Mammary epithelial cell (primary cell): ENCODE results near the gene ANO3.

Experiments used
- CTCF ChIP-seq, 2 donors: IDR thresholded peaks in 1 of 2; conservative IDR thresholded peaks in 1 of 2; 2 replicates each; pipeline ENCODE4 v1.5.1; 2011 to 2012; ENCODE audit warnings: inconsistent platforms in 2 of 2, low read length in 2 of 2, mild to moderate bottlenecking in 2 of 2, control low read depth in 1 of 2, low read depth in 1 of 2; ENCODE audit not compliant: insufficient read depth in 1 of 2; ENCODE audit errors: extremely low read depth in 1 of 2
- EZH2 ChIP-seq: IDR thresholded peaks from 2 replicates; pipeline ENCODE4 v1.6.1; 2012; ENCODE audit warnings: low read length, inconsistent platforms, borderline replicate concordance

- TF ChIP-seq EZH2 (no peak), CTCF (conservative IDR thresholded peaks at IDR 0.05 in 1 of 2, IDR thresholded peaks at IDR 0.05 in 1 of 2; ENCODE audit: extremely low read depth in 1 of 2, insufficient read depth in 1 of 2, low read depth in 1 of 2, low read length in 2 of 2) (no peak)
Observed at GRCh38 chr11:26550022-26550421, 218.1 kb downstream of the ANO3 start.
